ENCODE results near the gene MGAT5.

DNA sequence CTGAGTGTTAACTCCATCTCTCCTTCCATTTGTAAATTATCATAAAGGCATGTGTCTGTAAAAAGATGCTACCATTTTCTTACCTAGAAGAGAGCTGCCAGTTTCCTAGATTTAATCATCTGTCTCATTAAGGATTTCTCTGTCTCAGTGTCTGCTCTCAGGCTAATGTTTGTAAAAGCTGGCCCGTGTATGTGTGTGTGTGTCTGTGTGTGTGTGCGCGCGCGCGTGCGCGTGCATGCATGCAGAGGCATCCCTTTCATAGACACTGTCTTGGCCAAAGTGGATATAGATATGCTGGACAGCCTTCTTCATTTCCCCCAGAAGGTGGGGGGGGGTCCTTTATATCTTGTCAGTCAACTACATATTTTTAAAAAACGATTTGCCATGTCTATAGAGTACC, 18.9 kb downstream of the MGAT5 start:
- TF ChIP-seq EP300 (IDR thresholded peaks at IDR 0.05; ENCODE audit: borderline replicate concordance) (no peak), TAF1 (IDR thresholded peaks at IDR 0.05; ENCODE audit: low read depth) (no peak), YY1 (IDR thresholded peaks at IDR 0.05; ENCODE audit: low read depth) (no peak), RAD21 (IDR thresholded peaks at IDR 0.05; ENCODE audit: low read depth) (no peak), CREB1 (IDR thresholded peaks at IDR 0.05; ENCODE audit: low read depth) (no peak), TCF12 (IDR thresholded peaks at IDR 0.05; ENCODE audit: low read depth) (no peak), CEBPB (IDR thresholded peaks at IDR 0.05) (no peak)
- TF ChIP-seq, protein P1, sequence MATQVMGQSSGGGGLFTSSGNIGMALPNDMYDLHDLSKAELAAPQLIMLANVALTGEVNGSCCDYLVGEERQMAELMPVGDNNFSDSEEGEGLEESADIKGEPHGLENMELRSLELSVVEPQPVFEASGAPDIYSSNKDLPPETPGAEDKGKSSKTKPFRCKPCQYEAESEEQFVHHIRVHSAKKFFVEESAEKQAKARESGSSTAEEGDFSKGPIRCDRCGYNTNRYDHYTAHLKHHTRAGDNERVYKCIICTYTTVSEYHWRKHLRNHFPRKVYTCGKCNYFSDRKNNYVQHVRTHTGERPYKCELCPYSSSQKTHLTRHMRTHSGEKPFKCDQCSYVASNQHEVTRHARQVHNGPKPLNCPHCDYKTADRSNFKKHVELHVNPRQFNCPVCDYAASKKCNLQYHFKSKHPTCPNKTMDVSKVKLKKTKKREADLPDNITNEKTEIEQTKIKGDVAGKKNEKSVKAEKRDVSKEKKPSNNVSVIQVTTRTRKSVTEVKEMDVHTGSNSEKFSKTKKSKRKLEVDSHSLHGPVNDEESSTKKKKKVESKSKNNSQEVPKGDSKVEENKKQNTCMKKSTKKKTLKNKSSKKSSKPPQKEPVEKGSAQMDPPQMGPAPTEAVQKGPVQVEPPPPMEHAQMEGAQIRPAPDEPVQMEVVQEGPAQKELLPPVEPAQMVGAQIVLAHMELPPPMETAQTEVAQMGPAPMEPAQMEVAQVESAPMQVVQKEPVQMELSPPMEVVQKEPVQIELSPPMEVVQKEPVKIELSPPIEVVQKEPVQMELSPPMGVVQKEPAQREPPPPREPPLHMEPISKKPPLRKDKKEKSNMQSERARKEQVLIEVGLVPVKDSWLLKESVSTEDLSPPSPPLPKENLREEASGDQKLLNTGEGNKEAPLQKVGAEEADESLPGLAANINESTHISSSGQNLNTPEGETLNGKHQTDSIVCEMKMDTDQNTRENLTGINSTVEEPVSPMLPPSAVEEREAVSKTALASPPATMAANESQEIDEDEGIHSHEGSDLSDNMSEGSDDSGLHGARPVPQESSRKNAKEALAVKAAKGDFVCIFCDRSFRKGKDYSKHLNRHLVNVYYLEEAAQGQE (IDR thresholded peaks at IDR 0.05; ENCODE audit: low read depth) = no peak
- TF ChIP-seq, protein P2, sequence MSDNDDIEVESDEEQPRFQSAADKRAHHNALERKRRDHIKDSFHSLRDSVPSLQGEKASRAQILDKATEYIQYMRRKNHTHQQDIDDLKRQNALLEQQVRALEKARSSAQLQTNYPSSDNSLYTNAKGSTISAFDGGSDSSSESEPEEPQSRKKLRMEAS (IDR thresholded peaks at IDR 0.05) = no peak
